HG03066 (cell line): Measurements from ENCODE around the gene PDZD4.

Source experiments
- ATAC-seq: cut with Tn5 transposase; IDR thresholded peaks from one replicate; pipeline ENCODE4 v1.9.1; 2021; ENCODE audit warnings: low read depth; ENCODE audit not compliant: unreplicated experiment

PDZD4 gene

GRCh38 chrX:153792368-153792767 lies 38.0 kb downstream of the PDZD4 start:
- ATAC-seq = no peak

GRCh38 chrX:153791104-153791852 lies 39.1 kb downstream of the PDZD4 start:
- ATAC-seq = no peak

DNA sequence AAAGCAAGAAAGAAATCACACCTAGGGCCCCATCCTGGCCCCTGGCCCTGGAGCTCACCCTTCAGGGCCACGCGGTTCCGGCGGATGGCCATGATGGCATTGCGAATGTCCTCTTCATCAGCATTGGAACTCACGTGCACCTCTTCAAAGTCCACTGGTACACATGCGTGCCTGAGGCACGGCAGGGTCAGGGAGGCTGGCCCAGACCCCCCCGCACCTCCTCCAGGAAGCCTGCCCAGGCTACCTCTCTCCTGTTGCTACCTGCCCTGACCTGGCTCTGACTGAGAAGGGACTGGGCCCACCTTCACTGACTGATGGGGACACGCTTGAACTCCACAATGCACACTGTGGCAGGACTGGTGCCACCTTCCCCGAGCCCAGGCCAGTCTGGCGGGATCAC lies 40.7 kb downstream of the PDZD4 start:
- ATAC-seq = no peak

GRCh38 chrX:153786669-153787068 lies 43.7 kb downstream of the PDZD4 start:
- no peak for ATAC-seq

- ATAC-seq = no peak
Measured at GRCh38 chrX:153784325-153784967, 45.9 kb downstream of the PDZD4 start.

DNA sequence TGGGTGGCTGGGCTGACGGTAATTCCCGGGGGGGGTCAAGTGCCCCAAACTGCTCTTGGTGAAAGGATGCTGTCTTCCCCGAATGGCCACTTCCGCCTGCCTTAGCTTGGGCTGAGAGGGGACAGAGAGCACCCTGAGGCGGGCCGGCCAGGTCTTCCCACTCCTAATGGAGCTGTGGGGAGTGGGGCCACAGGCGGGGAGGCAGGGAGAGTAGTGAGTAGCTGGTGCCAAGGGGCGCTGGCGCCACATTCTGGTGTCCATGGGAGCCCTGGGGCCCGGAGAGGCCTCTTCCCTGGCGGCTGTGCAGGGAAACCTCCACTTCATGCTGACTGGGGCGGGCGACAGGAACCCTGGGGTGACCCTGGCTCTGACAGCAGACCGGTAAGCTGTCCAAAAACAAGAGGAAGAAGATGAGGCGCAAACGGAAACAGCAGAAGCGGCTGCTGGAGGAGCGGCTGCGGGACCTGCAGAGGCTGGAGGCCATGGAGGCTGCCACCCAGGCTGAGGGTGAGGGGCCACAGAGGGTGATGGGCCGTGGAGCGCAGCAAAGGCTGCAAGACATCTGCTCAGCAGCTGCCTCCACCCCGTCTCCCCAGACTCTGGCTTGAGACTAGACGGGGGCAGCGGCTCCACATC lies 46.8 kb downstream of the PDZD4 start:
- ATAC-seq = no peak

DNA sequence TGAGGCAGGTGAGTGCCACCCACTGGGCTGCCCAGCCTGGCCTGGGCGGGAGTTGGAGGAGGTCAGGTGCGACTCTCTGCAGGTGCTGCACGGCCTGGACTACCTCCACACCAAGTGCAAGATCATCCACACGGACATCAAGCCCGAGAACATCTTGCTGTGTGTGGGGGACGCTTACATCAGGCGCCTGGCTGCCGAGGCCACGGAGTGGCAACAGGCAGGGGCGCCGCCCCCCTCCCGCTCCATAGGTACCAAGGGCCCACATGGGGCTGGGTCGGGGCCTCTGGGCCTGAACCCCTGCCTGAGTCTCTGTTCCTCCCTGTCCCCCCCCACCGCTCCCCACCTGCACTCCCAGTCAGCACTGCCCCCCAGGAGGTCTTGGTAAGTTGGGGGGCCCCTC lies 47.5 kb downstream of the PDZD4 start:
- no peak for ATAC-seq

GRCh38 chrX:153782313-153782712 lies 48.0 kb downstream of the PDZD4 start:
- no peak for ATAC-seq

- no peak for ATAC-seq
Measured at GRCh38 chrX:153781428-153782047, 48.8 kb downstream of the PDZD4 start.

DNA sequence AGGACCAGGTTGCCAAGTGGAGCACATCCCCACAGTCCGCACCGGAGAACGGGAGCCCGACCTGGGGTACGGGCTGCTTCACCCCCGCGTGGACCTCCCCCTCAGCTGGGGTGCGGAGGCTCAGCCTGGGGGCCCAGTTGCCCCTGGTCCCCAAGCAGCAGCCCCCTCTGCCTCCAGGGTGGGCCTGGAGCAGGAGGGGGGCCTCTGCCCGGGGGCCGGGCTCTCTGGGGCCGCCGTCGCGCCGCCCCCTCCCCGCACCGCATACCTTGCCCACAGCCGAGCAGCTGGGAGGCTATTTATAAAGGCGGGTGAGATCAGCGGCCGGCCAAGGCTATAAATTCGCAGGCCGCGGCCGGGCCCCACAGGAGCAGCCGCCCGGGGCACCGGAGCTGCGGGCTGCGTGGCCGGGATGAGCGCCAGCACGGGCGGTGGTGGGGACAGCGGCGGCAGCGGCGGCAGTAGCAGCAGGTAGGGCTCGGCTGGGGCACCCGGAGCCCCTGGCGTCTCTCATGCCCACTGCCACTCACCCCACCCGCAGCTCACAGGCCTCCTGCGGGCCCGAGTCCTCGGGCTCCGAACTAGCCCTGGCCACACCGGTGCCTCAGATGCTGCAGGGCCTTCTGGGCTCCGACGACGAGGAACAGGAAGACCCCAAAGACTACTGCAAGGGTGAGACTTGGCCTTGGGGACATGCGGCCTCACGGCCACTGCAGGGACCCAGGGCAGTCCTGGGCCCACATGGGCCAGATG lies 49.5 kb downstream of the PDZD4 start, which contains the start of gene SRPK3:
SRPK3 (plus strand) TSS at position 364 of the 750 bp plus-strand sequence; CDS start at position 410, 46 bp downstream.
- ATAC-seq = no peak

- ATAC-seq = no peak
Measured at GRCh38 chrX:153779891-153780677, 50.3 kb downstream of the PDZD4 start.

GRCh38 chrX:153778684-153779101 lies 51.7 kb downstream of the PDZD4 start:
- no peak for ATAC-seq

- ATAC-seq = no peak
Measured at GRCh38 chrX:153778181-153778580, 52.2 kb downstream of the PDZD4 start.

DNA sequence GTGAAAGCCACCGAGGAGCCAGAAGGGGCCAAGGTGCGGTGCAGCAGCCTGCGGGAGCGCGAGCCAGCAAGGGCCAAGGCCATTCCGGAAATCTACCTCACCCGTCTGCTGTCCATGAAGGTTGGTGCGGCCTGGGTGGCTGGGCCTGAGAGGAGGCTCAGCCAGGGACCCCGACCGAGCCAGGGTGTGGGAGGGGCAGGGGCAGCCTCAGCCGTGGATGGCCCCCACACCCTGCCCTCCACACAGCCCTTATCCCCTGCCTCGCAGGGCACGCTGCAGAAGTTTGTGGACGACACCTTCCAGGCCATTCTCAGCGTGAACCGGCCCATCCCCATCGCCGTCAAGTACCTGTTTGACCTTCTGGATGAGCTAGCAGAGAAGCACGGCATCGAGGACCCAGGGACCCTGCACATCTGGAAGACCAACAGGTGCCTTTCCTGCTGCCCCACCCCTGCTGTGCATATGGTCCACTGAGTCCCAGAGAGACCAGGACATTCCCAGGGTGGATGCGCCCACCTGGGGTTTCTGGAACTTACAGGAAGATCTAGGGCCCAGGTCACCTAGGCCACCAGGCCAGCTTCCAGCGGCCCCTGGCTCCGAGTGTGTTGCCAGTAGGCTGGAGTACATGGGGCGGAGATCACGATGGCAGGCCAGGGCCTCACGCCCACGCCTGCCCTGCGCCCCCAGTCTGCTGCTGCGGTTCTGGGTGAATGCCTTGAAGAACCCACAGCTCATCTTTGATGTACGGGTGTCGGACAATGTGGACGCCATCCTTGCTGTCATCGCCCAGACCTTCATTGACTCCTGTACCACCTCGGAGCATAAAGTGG lies 52.9 kb downstream of the PDZD4 start:
- no peak for ATAC-seq

- ATAC-seq = no peak
Measured at GRCh38 chrX:153776611-153777045, 53.7 kb downstream of the PDZD4 start.

DNA sequence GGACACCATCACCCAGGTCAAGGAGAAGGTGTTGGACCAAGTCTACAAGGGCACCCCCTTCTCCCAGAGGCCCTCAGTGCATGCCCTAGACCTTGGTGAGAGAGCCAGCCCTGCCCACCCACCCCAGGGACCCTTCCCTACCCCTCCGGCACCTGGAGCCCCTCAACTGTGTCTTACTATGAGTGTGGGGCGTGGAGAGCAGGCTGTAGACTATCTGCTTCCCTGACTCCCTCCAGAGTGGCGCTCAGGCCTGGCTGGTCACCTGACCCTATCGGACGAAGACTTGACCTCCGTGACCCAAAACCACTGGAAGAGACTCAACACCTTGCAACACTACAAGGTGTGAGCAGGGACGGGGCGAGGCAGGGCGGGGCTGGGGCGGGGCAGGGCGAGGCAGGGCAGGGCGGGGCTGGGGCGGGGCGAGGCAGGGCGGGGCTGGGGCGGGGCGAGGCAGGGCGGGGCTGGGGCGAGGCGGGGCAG lies 54.2 kb downstream of the PDZD4 start:
- ATAC-seq = no peak

DNA sequence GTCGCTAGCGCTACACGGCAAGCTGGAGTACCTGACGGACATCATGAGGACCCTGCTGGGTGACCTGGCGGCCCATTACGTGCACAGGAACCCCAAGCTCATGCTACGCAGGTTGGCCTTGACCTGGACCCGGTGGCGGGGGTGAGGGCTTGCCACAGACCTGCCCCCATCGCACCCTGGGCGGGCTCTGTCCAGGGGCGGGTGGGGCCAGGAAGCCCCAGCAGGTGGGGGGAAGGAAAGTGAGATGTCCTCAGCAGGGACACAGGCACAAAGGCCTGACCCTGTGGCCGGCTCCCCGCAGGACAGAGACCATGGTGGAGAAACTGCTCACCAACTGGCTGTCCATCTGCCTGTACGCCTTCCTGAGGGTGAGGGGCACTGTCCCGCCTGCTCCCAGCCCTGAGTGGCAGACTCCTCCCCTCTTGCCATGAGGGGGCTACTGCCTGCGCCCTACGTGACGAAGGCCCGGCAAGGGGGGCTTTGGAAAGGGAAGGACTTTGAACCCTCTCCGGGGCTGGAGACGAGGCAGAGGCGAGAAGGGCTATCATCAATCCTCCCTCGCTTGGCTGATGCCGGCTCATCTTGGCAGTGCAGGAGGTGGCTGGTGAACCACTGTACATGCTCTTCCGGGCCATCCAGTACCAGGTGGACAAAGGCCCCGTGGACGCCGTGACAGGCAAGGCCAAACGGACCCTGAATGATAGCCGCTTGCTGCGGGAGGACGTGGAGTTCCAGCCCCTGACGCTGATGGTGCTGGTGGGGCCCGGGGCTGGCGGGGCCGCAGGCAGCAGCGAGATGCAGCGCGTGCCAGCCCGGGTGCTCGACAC lies 54.8 kb downstream of the PDZD4 start:
- no peak for ATAC-seq
